Fibroblast of villous mesenchyme (primary cell): ENCODE results near the gene ERFL. TPM values are rescaled to one million over a fixed set of nuclear protein-coding genes. Genes with fewer than 3 reads are reported as not detected.

ENCODE experiments used
- DNase-seq: peaks from one replicate; pipeline ENCODE4 v3.0.0-alpha.2; 2010; ENCODE audit warnings: low read depth
- H3K4me3 ChIP-seq: 2 replicates; pipeline ENCODE4 v1.5.1; 2011; ENCODE audit warnings: low read depth, mild to moderate bottlenecking, low read length
- CTCF ChIP-seq: IDR thresholded peaks from 2 replicates; pipeline ENCODE4 v1.5.1; 2012; ENCODE audit warnings: low read depth, mild to moderate bottlenecking, low read length; ENCODE audit not compliant: insufficient read depth
- total RNA-seq: library from RNA; depleted of rRNA; stranded (reverse); fragments of >200 nt; gene quantifications from 2 replicates; pipeline ENCODE4 v1.2.3, GENCODE V29; 2012

Gene ERFL
- under 0.01 TPM in 1 of 2 replicates, not detected in the other for total RNA-seq

- DNase-seq = peak; percentile 8
- TF ChIP-seq CTCF = no peak
- H3K4me3 ChIP-seq = peak within 1 kb of the TSS; percentile 58
Measured at GRCh38 chr19:41928221-41928683, at the start of gene ERFL. Gene ERFL, minus strand, starts transcription at chr19:41928449. Its CDS starts 15,530 bp downstream, at chr19:41912919.

GRCh38 chr19:41977916-41978315 lies 49.7 kb upstream of the ERFL start:
- no peak for TF ChIP-seq CTCF
- no peak for DNase-seq
- H3K4me3 ChIP-seq = no peak overlapping the region

- H3K4me3 ChIP-seq = no peak overlapping the region
- no peak for DNase-seq
- no peak for TF ChIP-seq CTCF
Measured at GRCh38 chr19:41974652-41975051, 46.4 kb upstream of the ERFL start.

- DNase-seq = no peak
- H3K4me3 ChIP-seq = no peak overlapping the region
- TF ChIP-seq CTCF = no peak
Measured at GRCh38 chr19:41971363-41971762, 43.1 kb upstream of the ERFL start.

GRCh38 chr19:41969772-41970458 lies 41.7 kb upstream of the ERFL start:
- no peak for TF ChIP-seq CTCF
- DNase-seq = no peak
- no peak overlapping the region for H3K4me3 ChIP-seq

GRCh38 chr19:41968751-41969595 lies 40.7 kb upstream of the ERFL start:
- no peak for TF ChIP-seq CTCF
- H3K4me3 ChIP-seq = no peak overlapping the region
- no peak for DNase-seq
